ENCODE measurements around the gene TBL2.

The TBL2 gene

GRCh38 chr7:73570521-73570920 is 7.9 kb downstream of the TBL2 start:
- TF ChIP-seq ZSCAN23 (tag by site-specific recombination; IDR thresholded peaks at IDR 0.05): no peak
- H3K36me3 ChIP-seq (ENCODE audit: control insufficient read depth in 2 of 2, insufficient read depth in 1 of 2, low read length in 2 of 2): peaks cover 23 to 57% of the 10 kb centered on the region in 2 experiments
- no peaks in the 10 kb centered on the region for H3K4me1 ChIP-seq (ENCODE audit: control insufficient read depth, insufficient read depth, low read length)
- H3K9me3 ChIP-seq (ENCODE audit: control insufficient read depth, insufficient read depth, low read depth, low read length): no peaks in the 10 kb centered on the region
- ChIA-PET POLR2A (no interaction called here), CTCF (no interaction called here)
- no peak overlapping the region for H3K27ac ChIP-seq (ENCODE audit: extremely low read depth, low read depth, low read length)
- no peak overlapping the region for H3K4me3 ChIP-seq (ENCODE audit: low read depth, low read length)

DNA sequence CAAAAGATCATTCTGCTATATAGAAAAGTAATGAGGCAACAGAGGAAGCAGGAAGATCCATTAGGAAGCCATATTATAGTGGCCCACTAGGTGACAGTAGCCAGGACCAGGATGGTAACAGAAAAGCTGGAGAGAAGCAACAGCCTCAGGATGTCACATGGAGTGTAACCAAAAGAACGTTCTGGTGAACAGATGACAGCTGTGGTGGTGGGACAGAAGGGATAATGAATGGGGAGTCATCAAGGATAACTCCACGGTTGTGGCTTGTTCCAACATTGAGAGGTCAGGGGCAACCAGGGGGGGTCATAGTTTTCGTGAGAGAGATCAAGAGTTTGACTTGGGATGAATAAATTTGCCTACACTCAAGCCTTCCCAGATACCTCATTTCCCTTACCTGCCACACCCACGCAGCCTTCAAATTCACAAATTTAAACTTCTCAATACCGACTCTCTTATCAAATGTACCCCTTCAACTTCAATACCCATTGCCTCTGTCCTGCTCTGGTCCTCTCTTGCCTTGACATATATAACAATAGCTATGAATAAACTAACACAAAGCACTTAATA is 9.3 kb downstream of the TBL2 start:
- Histone ChIP-seq H3K27ac (ENCODE audit: extremely low read depth, low read depth, low read length) (no peak overlapping the region), H3K9me3 (ENCODE audit: control insufficient read depth, insufficient read depth, low read depth, low read length) (no peaks in the 10 kb centered on the region), H3K4me1 (ENCODE audit: control insufficient read depth, insufficient read depth, low read length) (no peaks in the 10 kb centered on the region), H3K4me3 (ENCODE audit: low read depth, low read length) (no peak overlapping the region), H3K36me3 (ENCODE audit: control insufficient read depth in 2 of 2, insufficient read depth in 1 of 2, low read length in 2 of 2) (peaks cover 9 to 49% of the 10 kb centered on the region in 2 experiments)
- ChIA-PET POLR2A (interaction anchor here (0.9 kb wide), 1 partner anchor 9 kb away, joined by 4 read pairs; the partner anchor contains the start of gene TBL2), CTCF (interaction anchor here (0.7 kb wide), 1 partner anchor 18 kb away, joined by 3 read pairs; no protein-coding TSS in a partner anchor)
- TF ChIP-seq ZBTB7A (tag by site-specific recombination; IDR thresholded peaks at IDR 0.05; ENCODE audit: low read depth): no peak
- no peak for TF ChIP-seq ZNF221 (tag by site-specific recombination; IDR thresholded peaks at IDR 0.05; ENCODE audit: borderline replicate concordance)
- TF ChIP-seq, protein P1, sequence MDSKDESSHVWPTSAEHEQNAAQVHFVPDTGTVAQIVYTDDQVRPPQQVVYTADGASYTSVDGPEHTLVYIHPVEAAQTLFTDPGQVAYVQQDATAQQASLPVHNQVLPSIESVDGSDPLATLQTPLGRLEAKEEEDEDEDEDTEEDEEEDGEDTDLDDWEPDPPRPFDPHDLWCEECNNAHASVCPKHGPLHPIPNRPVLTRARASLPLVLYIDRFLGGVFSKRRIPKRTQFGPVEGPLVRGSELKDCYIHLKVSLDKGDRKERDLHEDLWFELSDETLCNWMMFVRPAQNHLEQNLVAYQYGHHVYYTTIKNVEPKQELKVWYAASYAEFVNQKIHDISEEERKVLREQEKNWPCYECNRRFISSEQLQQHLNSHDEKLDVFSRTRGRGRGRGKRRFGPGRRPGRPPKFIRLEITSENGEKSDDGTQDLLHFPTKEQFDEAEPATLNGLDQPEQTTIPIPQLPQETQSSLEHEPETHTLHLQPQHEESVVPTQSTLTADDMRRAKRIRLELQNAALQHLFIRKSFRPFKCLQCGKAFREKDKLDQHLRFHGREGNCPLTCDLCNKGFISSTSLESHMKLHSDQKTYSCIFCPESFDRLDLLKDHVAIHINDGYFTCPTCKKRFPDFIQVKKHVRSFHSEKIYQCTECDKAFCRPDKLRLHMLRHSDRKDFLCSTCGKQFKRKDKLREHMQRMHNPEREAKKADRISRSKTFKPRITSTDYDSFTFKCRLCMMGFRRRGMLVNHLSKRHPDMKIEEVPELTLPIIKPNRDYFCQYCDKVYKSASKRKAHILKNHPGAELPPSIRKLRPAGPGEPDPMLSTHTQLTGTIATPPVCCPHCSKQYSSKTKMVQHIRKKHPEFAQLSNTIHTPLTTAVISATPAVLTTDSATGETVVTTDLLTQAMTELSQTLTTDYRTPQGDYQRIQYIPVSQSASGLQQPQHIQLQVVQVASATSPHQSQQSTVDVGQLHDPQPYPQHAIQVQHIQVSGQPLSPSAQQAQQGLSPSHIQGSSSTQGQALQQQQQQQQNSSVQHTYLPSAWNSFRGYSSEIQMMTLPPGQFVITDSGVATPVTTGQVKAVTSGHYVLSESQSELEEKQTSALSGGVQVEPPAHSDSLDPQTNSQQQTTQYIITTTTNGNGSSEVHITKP (tag by site-specific recombination; IDR thresholded peaks at IDR 0.05): peak; percentile 61
- TF ChIP-seq ZNF23 (tag by site-specific recombination; IDR thresholded peaks at IDR 0.05; ENCODE audit: borderline replicate concordance): no peak
- TF ChIP-seq, protein P2, sequence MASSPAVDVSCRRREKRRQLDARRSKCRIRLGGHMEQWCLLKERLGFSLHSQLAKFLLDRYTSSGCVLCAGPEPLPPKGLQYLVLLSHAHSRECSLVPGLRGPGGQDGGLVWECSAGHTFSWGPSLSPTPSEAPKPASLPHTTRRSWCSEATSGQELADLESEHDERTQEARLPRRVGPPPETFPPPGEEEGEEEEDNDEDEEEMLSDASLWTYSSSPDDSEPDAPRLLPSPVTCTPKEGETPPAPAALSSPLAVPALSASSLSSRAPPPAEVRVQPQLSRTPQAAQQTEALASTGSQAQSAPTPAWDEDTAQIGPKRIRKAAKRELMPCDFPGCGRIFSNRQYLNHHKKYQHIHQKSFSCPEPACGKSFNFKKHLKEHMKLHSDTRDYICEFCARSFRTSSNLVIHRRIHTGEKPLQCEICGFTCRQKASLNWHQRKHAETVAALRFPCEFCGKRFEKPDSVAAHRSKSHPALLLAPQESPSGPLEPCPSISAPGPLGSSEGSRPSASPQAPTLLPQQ (tag by site-specific recombination; IDR thresholded peaks at IDR 0.05): no peak
- TF ChIP-seq REPIN1 (tag by site-specific recombination; IDR thresholded peaks at IDR 0.05; ENCODE audit: low read depth): no peak
- no peak for TF ChIP-seq ZNF274 (IDR thresholded peaks at IDR 0.05; ENCODE audit: low read length)
- no peak for TF ChIP-seq ZNF274 (tag by site-specific recombination; IDR thresholded peaks at IDR 0.05; ENCODE audit: borderline replicate concordance)
- TF ChIP-seq ZNF488 (tag by site-specific recombination; IDR thresholded peaks at IDR 0.05): no peak

GRCh38 chr7:73567846-73568685 is 10.3 kb downstream of the TBL2 start:
- POLR2A ChIA-PET: interaction anchor here (0.9 to 1.5 kb wide), 2 partner anchors 8 kb away, joined by 4 read pairs; no protein-coding TSS in a partner anchor
- H3K27ac ChIP-seq (ENCODE audit: extremely low read depth, low read depth, low read length): no peak overlapping the region
- TF ChIP-seq ZNF518A (tag by site-specific recombination; conservative IDR thresholded peaks at IDR 0.05; ENCODE audit: low read depth): no peak
- no peak for TF ChIP-seq SALL2 (tag by site-specific recombination; IDR thresholded peaks at IDR 0.05; ENCODE audit: borderline replicate concordance)
- no peak for TF ChIP-seq ZNF335 (tag by site-specific recombination; conservative IDR thresholded peaks at IDR 0.05)
- no peak for TF ChIP-seq SCRT1 (tag by site-specific recombination; IDR thresholded peaks at IDR 0.05; ENCODE audit: borderline replicate concordance)
- no peak for TF ChIP-seq TRIM28 (IDR thresholded peaks at IDR 0.05; ENCODE audit: borderline replicate concordance, low read length)
- TF ChIP-seq YY1 (tag by site-specific recombination; IDR thresholded peaks at IDR 0.05): no peak

More at GRCh38 chr7:73567846-73568685, 10.3 kb downstream of the TBL2 start:
- Histone ChIP-seq H3K36me3 (ENCODE audit: control insufficient read depth in 2 of 2, insufficient read depth in 1 of 2, low read length in 2 of 2) (peaks cover 7 to 39% of the 10 kb centered on the region in 2 experiments; a peak in 2 of 3 replicates), H3K9me3 (ENCODE audit: control insufficient read depth, insufficient read depth, low read depth, low read length) (no peaks in the 10 kb centered on the region), H3K4me1 (ENCODE audit: control insufficient read depth, insufficient read depth, low read length) (no peaks in the 10 kb centered on the region), H3K4me3 (ENCODE audit: low read depth, low read length) (no peak overlapping the region)
- CTCF ChIA-PET: interaction anchor here (0.6 to 3.2 kb wide), 5 partner anchors 19 to 158 kb away, joined by 3 to 7 read pairs (median 4); no protein-coding TSS in a partner anchor
